IPS DF 6.9 (cell line): ENCODE results near the gene LTBP1.

Experiments used
- DNase-seq: peaks from one replicate; pipeline ENCODE4 v3.0.0-alpha.2; 2013; ENCODE audit warnings: low read depth, low spot score
- H3K27ac ChIP-seq: one replicate; pipeline ENCODE4 v1.5.1; 2013; ENCODE audit warnings: low read length, control low read depth
- H3K27me3 ChIP-seq: 2 replicates; pipeline ENCODE4 v1.6.1; 2013; ENCODE audit warnings: mild to moderate bottlenecking, low read length; ENCODE audit not compliant: control insufficient read depth, insufficient read depth
- H3K36me3 ChIP-seq: 2 replicates; pipeline ENCODE4 v1.6.1; 2013; ENCODE audit warnings: low read length; ENCODE audit not compliant: control insufficient read depth, insufficient read depth
- H3K4me1 ChIP-seq: 2 replicates; pipeline ENCODE4 v1.6.1; 2013; ENCODE audit warnings: low read length; ENCODE audit not compliant: control insufficient read depth, insufficient read depth
- H3K4me3 ChIP-seq: 2 replicates; pipeline ENCODE4 v1.5.1; 2013; ENCODE audit warnings: mild to moderate bottlenecking, low read length
- H3K9me3 ChIP-seq: 2 replicates; pipeline ENCODE4 v1.6.1; 2013; ENCODE audit warnings: low read length, inconsistent platforms; ENCODE audit not compliant: control insufficient read depth, insufficient read depth
- WGBS: extraction: QIAGEN DNeasy Blood & Tissue Kit; methylation state at CpG from one replicate; pipeline ENCODE4 v1.1.7; 2013; ENCODE audit warnings: mixed read lengths, missing lambda C conversion rate; ENCODE audit not compliant: insufficient read length, insufficient coverage; 5-methylcytosine and 5-hydroxymethylcytosine counted together

The LTBP1 gene

GRCh38 chr2:33217406-33217805 lies 270.7 kb downstream of the LTBP1 start:
- no peak for DNase-seq
- H3K27me3 ChIP-seq = no peaks in the 10 kb centered on the region
- H3K4me3 ChIP-seq = no peak overlapping the region
- no peaks in the 10 kb centered on the region for H3K9me3 ChIP-seq
- WGBS = no CpG with 5 or more reads among the region's 3 CpGs
- H3K27ac ChIP-seq = no peak overlapping the region
- no peaks in the 10 kb centered on the region for H3K4me1 ChIP-seq
- H3K36me3 ChIP-seq = no peaks in the 10 kb centered on the region

DNA sequence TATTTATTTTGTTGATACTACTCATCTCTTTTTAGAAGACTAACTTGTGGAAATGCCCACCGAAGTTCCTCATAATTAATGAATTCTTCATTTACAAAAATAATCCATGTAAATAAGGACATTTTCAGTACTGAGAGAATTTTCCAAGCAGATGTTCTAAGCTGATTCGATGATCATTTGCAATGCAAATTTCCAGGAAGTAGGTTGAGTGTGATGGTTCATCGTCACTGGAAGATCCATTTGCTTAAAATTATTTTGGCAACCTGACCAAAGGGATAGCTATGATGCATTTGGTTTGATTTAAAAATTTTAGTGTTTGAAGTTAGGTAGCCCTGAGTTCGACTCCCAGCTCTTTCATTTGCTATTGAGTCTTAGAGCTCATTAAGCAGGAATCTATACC lies 272.4 kb downstream of the LTBP1 start:
- no peak overlapping the region for H3K4me3 ChIP-seq
- no CpG with 5 or more reads among the region's 4 CpGs for WGBS
- DNase-seq = no peak
- no peaks in the 10 kb centered on the region for H3K27me3 ChIP-seq
- no peak overlapping the region for H3K27ac ChIP-seq
- no peaks in the 10 kb centered on the region for H3K4me1 ChIP-seq
- H3K36me3 ChIP-seq = no peaks in the 10 kb centered on the region
- no peaks in the 10 kb centered on the region for H3K9me3 ChIP-seq

DNA sequence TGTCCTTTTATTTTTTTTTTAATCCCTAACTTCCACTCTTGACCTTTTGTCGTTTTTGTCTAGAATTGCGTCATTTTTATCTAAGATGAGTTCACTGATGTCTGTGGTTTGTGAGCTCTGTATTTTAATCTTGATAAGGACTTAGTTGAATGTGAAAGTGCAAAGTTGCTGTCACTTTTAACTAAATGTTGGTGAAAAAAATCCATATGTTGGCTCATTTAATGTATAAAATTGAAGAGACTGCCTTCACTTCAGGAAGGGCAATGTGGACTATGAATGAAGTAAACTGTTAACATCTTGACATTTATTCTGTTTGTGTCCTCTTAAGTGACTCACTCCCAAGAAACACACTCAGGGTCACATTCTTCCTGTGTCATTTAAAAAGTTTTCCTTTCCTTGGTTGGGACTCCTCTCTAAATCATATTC lies 273.1 kb downstream of the LTBP1 start:
- no CpG with 5 or more reads among the region's 2 CpGs for WGBS
- Histone ChIP-seq H3K9me3 (no peaks in the 10 kb centered on the region), H3K27me3 (no peaks in the 10 kb centered on the region), H3K36me3 (no peaks in the 10 kb centered on the region), H3K4me3 (no peak overlapping the region), H3K4me1 (no peaks in the 10 kb centered on the region), H3K27ac (no peak overlapping the region)
- no peak for DNase-seq

GRCh38 chr2:33220533-33220932 lies 273.8 kb downstream of the LTBP1 start:
- H3K27me3 ChIP-seq = no peaks in the 10 kb centered on the region
- H3K9me3 ChIP-seq = no peaks in the 10 kb centered on the region
- no peak overlapping the region for H3K4me3 ChIP-seq
- H3K27ac ChIP-seq = no peak overlapping the region
- no peak for DNase-seq
- no CpG with 5 or more reads among the region's 3 CpGs for WGBS
- H3K36me3 ChIP-seq = no peaks in the 10 kb centered on the region
- H3K4me1 ChIP-seq = no peaks in the 10 kb centered on the region

- no peak for DNase-seq
- Histone ChIP-seq H3K27ac (no peak overlapping the region), H3K4me3 (no peak overlapping the region), H3K4me1 (no peaks in the 10 kb centered on the region), H3K36me3 (no peaks in the 10 kb centered on the region), H3K27me3 (no peaks in the 10 kb centered on the region), H3K9me3 (no peaks in the 10 kb centered on the region)
- WGBS = no CpG with 5 or more reads among the region's 3 CpGs
These were observed 274.5 kb downstream of the LTBP1 start for GRCh38 chr2:33221046-33221784.

- DNase-seq = no peak
- H3K27ac ChIP-seq = no peak overlapping the region
- H3K9me3 ChIP-seq = no peaks in the 10 kb centered on the region
- H3K36me3 ChIP-seq = no peaks in the 10 kb centered on the region
- no peak overlapping the region for H3K4me3 ChIP-seq
- WGBS = no CpG with 5 or more reads among the region's 1 CpG
- H3K27me3 ChIP-seq = no peaks in the 10 kb centered on the region
- H3K4me1 ChIP-seq = no peaks in the 10 kb centered on the region
These were observed 275.6 kb downstream of the LTBP1 start for GRCh38 chr2:33222309-33222708.

- H3K9me3 ChIP-seq = no peaks in the 10 kb centered on the region
- no peak overlapping the region for H3K27ac ChIP-seq
- H3K36me3 ChIP-seq = no peaks in the 10 kb centered on the region
- no peak overlapping the region for H3K4me3 ChIP-seq
- no CpG with 5 or more reads among the region's 4 CpGs for WGBS
- H3K27me3 ChIP-seq = no peaks in the 10 kb centered on the region
- DNase-seq = no peak
- H3K4me1 ChIP-seq = no peaks in the 10 kb centered on the region
These were observed 277.1 kb downstream of the LTBP1 start for GRCh38 chr2:33223856-33224255.

DNA sequence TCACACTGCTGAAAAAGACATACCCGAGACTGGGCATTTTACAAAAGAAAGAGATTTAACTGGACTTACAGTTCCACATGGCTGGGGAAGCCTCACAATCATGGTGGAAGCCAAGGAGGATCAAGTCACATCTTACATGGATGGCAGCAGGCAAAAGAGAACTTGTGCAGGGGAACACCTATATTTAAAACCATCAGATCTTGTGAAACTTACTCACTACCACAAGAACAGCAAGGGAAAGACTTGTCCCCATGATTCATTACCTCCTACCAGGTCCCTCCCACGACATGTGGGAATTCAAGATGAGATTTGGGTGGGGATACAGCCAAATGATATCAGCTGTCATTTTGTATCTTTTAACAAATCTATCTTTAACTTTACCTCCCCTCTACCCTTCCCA lies 278.6 kb downstream of the LTBP1 start:
- WGBS = no CpG with 5 or more reads among the region's 2 CpGs

DNA sequence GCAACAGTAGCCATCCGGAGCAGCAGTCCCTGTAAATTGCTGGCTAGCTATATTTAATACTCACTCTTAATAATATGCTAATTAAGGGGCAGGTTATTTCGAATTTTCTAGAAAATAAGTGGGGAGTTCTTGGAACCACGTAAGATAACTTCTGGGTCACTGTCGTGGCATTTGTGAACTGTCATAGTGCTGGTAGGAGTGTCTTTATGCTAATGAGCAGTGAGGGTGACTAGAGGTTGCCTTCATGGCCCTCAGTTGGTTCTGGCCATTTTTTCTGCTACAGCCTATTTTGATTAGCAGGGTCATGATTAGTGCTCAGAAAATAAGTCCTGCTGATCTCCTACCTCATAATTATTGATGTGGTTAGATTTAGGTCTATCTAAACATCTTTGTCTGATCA lies 279.8 kb downstream of the LTBP1 start:
- WGBS = no CpG with 5 or more reads among the region's 4 CpGs

More for the DNA sequence above, 278.6 kb downstream of the LTBP1 start:
- no peaks in the 10 kb centered on the region for H3K4me1 ChIP-seq
- H3K4me3 ChIP-seq = no peak overlapping the region
- H3K9me3 ChIP-seq = no peaks in the 10 kb centered on the region
- H3K27ac ChIP-seq = no peak overlapping the region
- no peaks in the 10 kb centered on the region for H3K27me3 ChIP-seq
- H3K36me3 ChIP-seq = no peaks in the 10 kb centered on the region
- no peak for DNase-seq

DNA sequence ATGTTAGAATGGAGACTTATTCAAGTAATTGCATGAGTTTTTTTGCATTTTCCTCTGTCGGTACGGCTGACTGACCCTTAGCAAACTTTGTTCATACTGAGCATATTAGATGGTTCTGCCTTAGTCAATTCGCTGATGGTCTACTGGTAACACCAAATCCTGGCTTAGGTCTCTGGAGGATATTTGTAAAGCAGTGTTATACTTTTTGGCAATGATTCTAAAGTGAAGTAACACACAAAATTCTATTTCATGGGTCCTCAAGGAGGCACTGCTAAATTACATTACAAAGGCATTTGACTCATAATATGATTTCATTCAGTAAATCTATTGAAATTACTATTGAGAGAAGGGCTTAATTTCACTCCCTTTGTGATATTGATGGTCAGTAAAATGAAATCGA lies 282.9 kb downstream of the LTBP1 start:
- Histone ChIP-seq H3K27ac (no peak overlapping the region), H3K4me3 (no peak overlapping the region), H3K4me1 (no peaks in the 10 kb centered on the region), H3K36me3 (no peaks in the 10 kb centered on the region), H3K9me3 (no peaks in the 10 kb centered on the region), H3K27me3 (no peaks in the 10 kb centered on the region)
- no peak for DNase-seq
- WGBS = no CpG with 5 or more reads among the region's 4 CpGs

More for the DNA sequence above, 279.8 kb downstream of the LTBP1 start:
- Histone ChIP-seq H3K4me1 (no peaks in the 10 kb centered on the region), H3K9me3 (no peaks in the 10 kb centered on the region), H3K36me3 (no peaks in the 10 kb centered on the region), H3K4me3 (no peak overlapping the region), H3K27me3 (no peaks in the 10 kb centered on the region), H3K27ac (no peak overlapping the region)
- no peak for DNase-seq

DNA sequence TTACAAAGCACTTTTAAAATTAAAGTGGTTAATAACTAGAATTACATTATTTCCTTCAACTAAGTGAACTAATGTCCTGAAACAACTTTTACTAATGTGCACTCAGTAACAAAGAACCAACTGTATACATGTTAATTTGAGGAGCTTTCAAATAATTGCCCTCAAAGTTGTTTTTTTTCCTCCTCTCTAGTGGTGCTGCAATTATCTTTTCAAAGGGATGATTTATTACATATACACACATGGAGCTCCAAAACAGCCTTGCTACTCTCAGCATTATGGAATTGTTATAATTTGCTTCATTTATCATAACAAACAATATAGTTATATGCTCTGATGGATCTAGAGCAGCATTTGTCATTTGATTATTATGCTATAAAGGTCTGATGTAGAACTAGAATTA lies 283.4 kb downstream of the LTBP1 start:
- Histone ChIP-seq H3K27ac (no peak overlapping the region), H3K36me3 (no peaks in the 10 kb centered on the region), H3K4me3 (no peak overlapping the region), H3K27me3 (no peaks in the 10 kb centered on the region), H3K9me3 (no peaks in the 10 kb centered on the region), H3K4me1 (no peaks in the 10 kb centered on the region)
- no peak for DNase-seq
